ENCODE results near the gene NEU3.

Gene NEU3

DNA sequence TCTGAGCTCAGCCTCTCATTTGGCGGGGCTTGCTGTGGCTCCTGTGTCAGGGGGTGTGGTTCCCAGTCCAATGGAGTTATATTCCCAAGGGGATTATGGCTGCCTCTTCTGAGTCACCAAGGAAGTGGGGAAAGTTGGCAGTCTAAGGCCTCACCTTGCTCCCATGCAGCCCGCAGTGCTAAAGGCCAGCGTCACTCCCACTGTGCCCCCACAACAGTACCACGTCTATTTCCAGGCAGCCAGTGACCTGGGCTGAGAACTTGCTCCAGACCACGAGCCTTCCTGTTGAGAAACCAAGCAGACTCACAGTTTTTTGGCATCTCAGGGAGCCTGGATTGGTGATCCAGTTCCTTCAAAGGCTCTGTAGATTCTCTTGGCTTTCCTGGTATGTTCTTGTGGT lies 62.3 kb downstream of the NEU3 start:
- no peak for DNase-seq (ENCODE audit: low read depth)
- no peak overlapping the region for H3K4me3 ChIP-seq (ENCODE audit: low read depth, low read length)
- TF ChIP-seq CTCF (IDR thresholded peaks at IDR 0.05; ENCODE audit: low read depth, low read length, missing control alignments), result no peak
- in situ Hi-C loops (cut with HindIII; ENCODE audit: low sequenced_read_pairs), result no loop called here

DNA sequence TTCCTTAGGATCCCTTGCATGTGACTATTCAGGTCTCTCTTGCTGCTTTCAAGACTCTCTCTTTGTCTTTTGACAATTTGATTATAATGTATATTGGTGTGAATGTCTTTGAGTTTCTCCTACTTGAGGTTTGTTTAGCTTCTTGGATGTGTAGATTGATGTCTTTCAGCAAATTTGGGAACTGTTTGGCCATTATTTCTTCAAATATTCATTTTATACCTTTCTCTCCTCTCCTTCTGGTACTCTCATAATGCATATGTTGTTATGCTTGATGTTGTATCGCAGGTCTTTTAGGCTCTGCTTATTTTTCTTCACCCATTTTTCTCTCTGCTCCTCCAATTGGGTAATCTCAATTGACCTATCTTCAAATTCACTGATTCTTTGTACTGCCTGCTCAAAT lies 63.7 kb downstream of the NEU3 start:
- in situ Hi-C loops (cut with HindIII; ENCODE audit: low sequenced_read_pairs), result no loop called here
- H3K4me3 ChIP-seq (ENCODE audit: low read depth, low read length), result no peak overlapping the region
- no peak for TF ChIP-seq CTCF (IDR thresholded peaks at IDR 0.05; ENCODE audit: low read depth, low read length, missing control alignments)
- DNase-seq (ENCODE audit: low read depth), result no peak

DNA sequence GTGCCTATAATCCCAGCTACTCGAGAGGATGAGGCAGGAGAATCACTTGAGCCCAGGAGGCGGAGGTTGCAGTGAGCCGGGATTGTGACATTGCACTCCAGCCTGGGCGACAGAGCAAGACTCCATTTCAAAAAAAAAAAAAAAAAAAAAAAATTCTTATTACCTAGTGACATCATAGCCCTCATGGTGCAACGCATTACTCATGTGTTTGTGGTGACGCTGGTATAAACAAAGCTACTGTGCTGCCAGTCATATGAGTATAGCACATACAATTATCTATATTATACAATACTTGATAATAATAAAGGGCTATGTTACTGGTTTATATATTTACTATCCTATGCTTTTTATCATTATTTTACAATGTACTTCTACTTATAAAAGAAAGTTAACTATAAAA lies 66.8 kb downstream of the NEU3 start:
- no peak for DNase-seq (ENCODE audit: low read depth)
- no peak overlapping the region for H3K4me3 ChIP-seq (ENCODE audit: low read depth, low read length)
- TF ChIP-seq CTCF (IDR thresholded peaks at IDR 0.05; ENCODE audit: low read depth, low read length, missing control alignments), result no peak
- in situ Hi-C loops (cut with HindIII; ENCODE audit: low sequenced_read_pairs), result no loop called here

DNA sequence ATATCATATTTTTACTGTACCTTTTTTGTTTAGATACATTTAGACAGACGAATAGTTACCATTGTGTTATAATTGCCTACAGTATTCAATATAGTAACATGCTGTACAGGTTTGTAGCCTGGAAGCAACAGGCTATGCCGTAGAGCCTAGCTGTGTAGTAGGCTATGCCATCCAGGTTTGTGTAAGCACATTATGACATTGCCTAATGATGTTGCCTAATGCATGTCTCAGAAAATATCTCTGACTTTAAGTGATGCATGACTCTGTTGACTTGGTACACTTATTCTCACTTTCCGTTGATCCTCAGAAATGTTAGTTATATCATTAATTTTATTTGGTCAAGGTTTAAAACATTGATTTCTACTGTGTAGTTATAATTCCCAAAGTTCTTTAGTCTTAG lies 68.1 kb downstream of the NEU3 start:
- DNase-seq (ENCODE audit: low read depth), result no peak
- H3K4me3 ChIP-seq (ENCODE audit: low read depth, low read length), result no peak overlapping the region
- in situ Hi-C loops (cut with HindIII; ENCODE audit: low sequenced_read_pairs), result no loop called here

GRCh38 chr11:75059299-75059698 lies 70.6 kb downstream of the NEU3 start:
- H3K4me3 ChIP-seq (ENCODE audit: low read depth, low read length), result no peak overlapping the region
- no peak for DNase-seq (ENCODE audit: low read depth)
- in situ Hi-C loops (cut with HindIII; ENCODE audit: low sequenced_read_pairs), result no loop called here
- TF ChIP-seq CTCF (IDR thresholded peaks at IDR 0.05; ENCODE audit: low read depth, low read length, missing control alignments), result no peak

More for the DNA sequence above, 68.1 kb downstream of the NEU3 start:
- no peak for TF ChIP-seq CTCF (IDR thresholded peaks at IDR 0.05; ENCODE audit: low read depth, low read length, missing control alignments)

GRCh38 chr11:75063741-75064314 lies 75.1 kb downstream of the NEU3 start:
- in situ Hi-C loops (cut with HindIII; ENCODE audit: low sequenced_read_pairs), result no loop called here
- TF ChIP-seq CTCF (IDR thresholded peaks at IDR 0.05; ENCODE audit: low read depth, low read length, missing control alignments), result no peak
- no peak for DNase-seq (ENCODE audit: low read depth)
- no peak overlapping the region for H3K4me3 ChIP-seq (ENCODE audit: low read depth, low read length)

DNA sequence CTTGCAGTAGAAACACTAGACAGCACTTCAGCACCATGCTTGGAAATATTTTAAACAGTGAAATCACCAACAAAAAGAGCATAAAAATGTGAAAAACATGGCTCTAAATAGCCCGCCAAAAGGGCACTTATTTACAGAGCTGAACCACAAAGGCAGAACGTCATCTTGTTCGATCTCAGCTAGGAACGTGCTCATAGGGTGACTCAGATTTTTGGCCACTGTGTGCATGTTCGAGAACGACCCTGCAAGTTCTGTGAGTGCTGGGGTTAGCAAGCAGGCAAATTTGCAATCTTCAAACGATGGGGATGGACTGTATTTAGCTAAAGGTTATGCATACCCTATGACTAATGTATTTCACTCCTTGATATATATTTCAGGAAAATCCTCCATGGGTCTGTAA lies 77.3 kb downstream of the NEU3 start:
- TF ChIP-seq CTCF (IDR thresholded peaks at IDR 0.05; ENCODE audit: low read depth, low read length, missing control alignments), result no peak
- in situ Hi-C loops (cut with HindIII; ENCODE audit: low sequenced_read_pairs), result no loop called here
- no peak overlapping the region for H3K4me3 ChIP-seq (ENCODE audit: low read depth, low read length)
- DNase-seq (ENCODE audit: low read depth), result no peak

Data from astrocyte of the cerebellum (primary cell).